SK-N-SH treated with all-trans-retinoic acid at 6 μM for 48 hours (cell line): Measurements from ENCODE around the gene TBCEL.

Experiments
- ESRRG ChIP-seq: fragments of 250-450 bp; sonication (Bioruptor Pico); IDR thresholded peaks from 2 replicates; pipeline ENCODE4 v1.6.1; 2021; ENCODE audit warnings: mild to moderate bottlenecking
- PATZ1 ChIP-seq: fragments of 250-450 bp; sonication (Bioruptor Pico); IDR thresholded peaks from 2 replicates; pipeline ENCODE4 v1.8.0; 2020; ENCODE audit warnings: mild to moderate bottlenecking, moderate library complexity, borderline replicate concordance
- POU6F1 ChIP-seq: fragments of 250-450 bp; sonication (Bioruptor Pico); IDR thresholded peaks from 2 replicates; pipeline ENCODE4 v1.8.0; 2021; ENCODE audit warnings: low read depth, mild to moderate bottlenecking, moderate library complexity, borderline replicate concordance
- RARB ChIP-seq: fragments of 250-450 bp; sonication (Bioruptor Pico); IDR thresholded peaks from 2 replicates; pipeline ENCODE4 v1.8.0; 2021; ENCODE audit warnings: mild to moderate bottlenecking, moderate library complexity
- TCF4 ChIP-seq: fragments of 250-450 bp; sonication (Bioruptor Pico); IDR thresholded peaks from 2 replicates; pipeline ENCODE4 v1.8.0; 2021; ENCODE audit warnings: mild to moderate bottlenecking, moderate library complexity, borderline replicate concordance
- TOX ChIP-seq: fragments of 250-450 bp; sonication (Bioruptor Pico); IDR thresholded peaks from 2 replicates; pipeline ENCODE4 v1.8.0; 2021; ENCODE audit warnings: mild to moderate bottlenecking, moderate library complexity, borderline replicate concordance
- TSHZ2 ChIP-seq: fragments of 250-450 bp; sonication (Bioruptor Pico); IDR thresholded peaks from 2 replicates; pipeline ENCODE4 v1.5.0; 2020; ENCODE audit warnings: mild to moderate bottlenecking, moderate library complexity
- ZC3H10 ChIP-seq: fragments of 250-450 bp; sonication (Bioruptor Pico); IDR thresholded peaks from 2 replicates; pipeline ENCODE4 v1.5.1; 2021; ENCODE audit warnings: mild to moderate bottlenecking, moderate library complexity
- ZFP30 ChIP-seq: fragments of 450-650 bp; formaldehyde crosslinking; IDR thresholded peaks from 2 replicates; pipeline ENCODE4 v1.5.0; 2022; ENCODE audit warnings: mild to moderate bottlenecking, moderate library complexity
- ZNF565 ChIP-seq: fragments of 450-650 bp; formaldehyde crosslinking; conservative IDR thresholded peaks from 2 replicates; pipeline ENCODE4 v1.5.0; 2020; ENCODE audit warnings: low read depth, mild to moderate bottlenecking, moderate library complexity
- ZNF70 ChIP-seq: fragments of 450-650 bp; formaldehyde crosslinking; IDR thresholded peaks from 2 replicates; pipeline ENCODE4 v1.5.0; 2020; ENCODE audit warnings: mild to moderate bottlenecking, moderate library complexity
- ZNF8 ChIP-seq: fragments of 450-650 bp; formaldehyde crosslinking; IDR thresholded peaks from 2 replicates; pipeline ENCODE4 v1.5.0; 2020; ENCODE audit warnings: mild to moderate bottlenecking, moderate library complexity

- TF ChIP-seq ZNF565 (CRISPR knock-in tag) (no peak), PATZ1 (CRISPR knock-in tag) (no peak), ZNF8 (no peak), TCF4 (CRISPR knock-in tag) (no peak), ESRRG (CRISPR knock-in tag) (no peak), ZC3H10 (CRISPR knock-in tag) (no peak), ZNF70 (CRISPR knock-in tag) (no peak), TOX (CRISPR knock-in tag) (no peak), ZFP30 (CRISPR knock-in tag) (no peak), RARB (CRISPR knock-in tag) (no peak), TSHZ2 (CRISPR knock-in tag) (no peak), POU6F1 (no peak)
These were observed 39.8 kb downstream of the TBCEL start for GRCh38 chr11:121063728-121064127.
